ENCODE measurements around the gene TAF1D.
"Not testable (repeated sequence)": the region's sequence is repeated elsewhere in the genome, so short reads cannot be mapped to it uniquely, and the experiment has no call there.

Gene TAF1D, protein sequence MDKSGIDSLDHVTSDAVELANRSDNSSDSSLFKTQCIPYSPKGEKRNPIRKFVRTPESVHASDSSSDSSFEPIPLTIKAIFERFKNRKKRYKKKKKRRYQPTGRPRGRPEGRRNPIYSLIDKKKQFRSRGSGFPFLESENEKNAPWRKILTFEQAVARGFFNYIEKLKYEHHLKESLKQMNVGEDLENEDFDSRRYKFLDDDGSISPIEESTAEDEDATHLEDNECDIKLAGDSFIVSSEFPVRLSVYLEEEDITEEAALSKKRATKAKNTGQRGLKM

DNA sequence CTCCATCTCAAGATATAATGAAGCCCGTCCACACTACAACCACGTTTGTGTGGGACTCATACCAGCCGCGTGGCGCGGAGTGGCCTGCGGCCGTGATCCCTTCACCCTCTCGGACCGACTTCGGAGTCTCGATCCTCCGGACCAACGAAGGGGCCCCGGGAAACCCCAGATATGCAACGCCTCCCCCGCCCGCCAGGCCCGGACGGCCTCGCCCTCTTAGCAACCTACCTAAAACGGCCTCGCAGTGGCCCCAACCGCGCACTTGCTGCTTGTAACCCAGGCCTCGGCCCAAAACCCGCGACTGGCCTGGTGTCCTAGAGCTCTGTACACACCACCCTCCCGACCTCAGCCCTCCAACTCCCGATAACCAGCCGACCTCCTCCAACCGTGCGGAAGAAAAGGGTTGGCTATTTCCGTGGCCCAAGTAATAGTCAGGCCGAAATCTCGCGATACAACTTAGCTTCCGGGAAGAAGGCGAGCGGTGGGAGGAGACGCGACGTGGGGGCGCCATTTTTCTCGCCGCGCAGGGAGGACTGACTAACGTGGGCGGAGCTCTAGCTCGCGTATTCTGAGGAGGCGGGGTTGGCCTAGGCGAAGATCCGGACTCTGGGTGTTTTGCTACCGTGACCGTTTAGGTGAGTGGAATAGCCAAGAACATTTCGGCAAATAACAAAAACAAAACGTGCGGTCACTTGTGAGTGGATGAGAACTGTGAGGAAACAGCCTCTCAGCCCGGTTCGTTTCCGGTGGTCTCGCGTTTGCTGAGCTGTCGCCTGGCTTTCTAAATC lies at the start of gene TAF1D, which contains the start of gene C11orf54:
TAF1D (minus strand) TSS at position 402 of the 788 bp plus-strand sequence. CDS start 2,191 bp downstream, outside the sequence.
C11orf54 (plus strand) TSS at position 579 of the 788 bp plus-strand sequence. CDS start 5,722 bp downstream, outside the sequence.
- DNase-seq (ENCODE audit: low read depth in 3 of 3): peak; percentile 82 to 96 (median 91)

DNA sequence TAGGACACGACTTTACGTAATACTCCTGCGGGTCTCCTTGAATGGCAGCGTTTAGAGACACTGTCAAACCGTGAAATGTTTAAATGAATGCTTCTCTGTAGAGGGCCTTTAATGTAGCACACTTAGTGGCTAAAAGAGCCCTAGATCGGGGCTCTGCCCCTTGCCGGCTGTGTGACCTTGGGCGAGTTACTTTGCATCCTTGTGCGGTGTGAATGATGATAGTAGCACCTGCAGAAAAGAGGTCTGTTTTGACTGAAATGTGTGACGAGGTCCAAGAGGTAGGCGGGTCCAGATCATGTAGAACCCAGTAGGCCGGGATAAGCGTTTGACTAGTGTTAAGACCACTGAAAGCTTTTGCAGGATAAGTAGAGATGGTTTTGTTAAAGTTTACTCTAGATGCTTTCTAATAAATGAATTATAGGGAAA lies 43.7 kb upstream of the TAF1D start:
- peak in 1 of 3 experiments; percentile 9 for DNase-seq (ENCODE audit: low read depth in 3 of 3)

DNA sequence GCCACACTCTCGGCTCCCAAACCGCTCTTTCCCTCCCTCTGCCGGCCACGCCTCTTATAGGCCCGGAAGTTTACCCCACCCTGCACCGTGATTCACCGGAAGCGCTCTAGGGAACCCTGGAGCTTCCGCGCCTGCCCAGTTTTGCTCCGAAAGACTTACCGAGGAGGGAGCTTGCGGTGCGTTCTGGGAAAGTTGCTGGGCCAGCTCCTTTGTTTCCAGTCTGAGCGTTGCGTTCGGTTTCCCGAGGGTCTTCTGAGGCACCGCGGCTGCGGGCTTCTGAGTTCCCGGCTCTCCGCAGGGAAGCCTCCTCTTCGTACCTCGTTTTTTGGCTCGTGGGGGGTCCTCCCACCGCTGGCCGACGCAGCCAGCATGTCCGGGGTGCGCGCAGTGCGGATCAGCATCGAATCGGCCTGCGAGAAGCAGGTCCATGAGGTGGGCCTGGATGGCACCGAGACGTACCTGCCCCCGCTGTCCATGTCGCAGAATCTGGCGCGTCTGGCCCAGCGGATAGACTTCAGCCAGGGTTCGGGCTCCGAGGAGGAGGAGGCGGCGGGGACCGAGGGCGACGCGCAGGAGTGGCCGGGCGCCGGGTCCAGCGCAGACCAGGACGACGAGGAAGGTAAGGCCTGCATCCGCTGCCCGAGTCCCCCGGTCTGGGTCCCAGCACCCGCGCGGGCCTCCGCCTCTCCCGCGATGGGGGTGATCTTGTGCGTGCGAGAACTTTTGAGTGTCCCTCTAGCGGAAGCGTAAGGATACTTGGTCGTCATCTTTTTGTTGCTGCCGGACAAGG lies 43.0 kb upstream of the TAF1D start, which contains the start of gene MED17:
MED17 (plus strand) TSS at position 138 of the 790 bp plus-strand sequence; CDS start at position 370, 232 bp downstream.
- peak; percentile 74 to 80 (median 79) for DNase-seq (ENCODE audit: low read depth in 3 of 3)

DNA sequence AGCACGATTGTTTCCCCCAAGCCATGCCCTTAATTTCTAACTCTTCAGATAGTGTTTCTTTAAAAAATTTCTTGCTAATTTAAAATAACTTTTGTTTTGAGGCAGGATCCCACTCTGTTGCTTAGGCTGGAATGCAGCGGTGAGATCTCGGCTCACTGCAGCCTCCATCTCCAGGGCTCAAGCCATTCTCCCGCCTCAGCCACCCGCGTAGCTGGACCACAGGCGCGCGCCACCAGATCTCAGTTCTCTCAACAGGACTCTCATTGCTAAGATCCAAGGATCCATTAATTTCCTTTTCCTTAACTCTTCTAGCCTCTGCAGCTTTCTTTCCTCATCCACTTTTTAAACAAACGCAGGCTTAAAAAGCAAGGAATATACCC lies 42.5 kb upstream of the TAF1D start:
- no peak for DNase-seq (ENCODE audit: low read depth in 3 of 3)

DNA sequence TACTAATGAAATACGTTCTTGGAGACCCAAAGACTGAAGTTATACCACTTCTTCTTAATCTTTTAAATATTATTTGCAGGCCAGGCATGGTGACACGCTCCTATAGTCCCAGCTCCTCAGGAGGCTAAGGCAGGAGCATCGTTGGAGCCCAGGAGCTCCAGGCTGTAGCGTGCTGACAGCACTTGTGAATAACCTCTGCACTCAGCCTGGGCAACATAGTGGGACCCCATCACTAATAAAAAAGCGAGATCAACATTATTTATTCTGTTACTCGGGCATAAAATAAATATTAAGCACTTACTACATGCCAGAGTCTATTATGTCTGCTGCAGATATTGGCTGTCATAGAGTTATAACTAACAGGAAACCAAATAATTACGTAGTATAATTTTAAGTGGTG lies 42.1 kb upstream of the TAF1D start:
- DNase-seq (ENCODE audit: low read depth in 3 of 3): no peak

DNA sequence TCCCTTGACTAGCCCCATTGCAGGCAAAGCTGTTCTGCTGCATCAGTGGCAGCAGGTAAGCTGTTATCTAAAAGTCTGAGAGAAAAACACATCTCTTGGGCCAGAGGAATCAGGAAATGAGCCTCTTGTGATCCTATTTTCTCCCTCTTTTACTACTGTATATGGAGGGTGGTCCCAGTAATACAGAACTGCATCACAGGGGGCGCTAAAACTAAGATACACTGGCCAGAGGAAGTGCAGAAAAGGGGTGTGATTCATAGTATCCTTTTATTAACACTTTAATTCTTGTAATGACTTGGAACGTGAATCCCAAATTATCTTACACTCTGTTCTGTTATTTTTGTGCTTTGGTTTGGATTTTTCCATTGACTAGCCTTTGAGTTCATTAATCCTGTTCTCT lies 34.0 kb upstream of the TAF1D start:
- no peak for DNase-seq (ENCODE audit: low read depth in 3 of 3)

DNA sequence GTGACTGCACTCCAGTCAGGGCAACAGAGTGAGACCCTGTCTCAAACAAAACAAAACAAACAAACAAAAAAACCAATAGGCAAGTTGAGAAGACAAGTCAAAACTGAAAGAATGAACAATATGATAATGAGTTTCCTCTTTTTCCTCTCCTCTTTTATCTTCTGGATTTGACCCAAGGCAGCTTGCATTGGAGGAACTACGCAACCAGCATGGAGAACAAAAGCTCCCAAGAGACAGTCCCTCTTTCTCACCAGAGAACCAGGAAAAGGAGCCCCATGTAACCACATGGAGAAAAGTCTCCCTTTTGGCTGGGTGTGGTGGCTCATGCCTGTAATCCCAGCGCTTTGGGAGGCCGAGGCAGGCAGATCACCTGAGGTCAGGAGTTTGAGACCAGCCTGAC lies 33.3 kb upstream of the TAF1D start:
- DNase-seq (ENCODE audit: low read depth in 3 of 3): not testable (repeated sequence)

DNA sequence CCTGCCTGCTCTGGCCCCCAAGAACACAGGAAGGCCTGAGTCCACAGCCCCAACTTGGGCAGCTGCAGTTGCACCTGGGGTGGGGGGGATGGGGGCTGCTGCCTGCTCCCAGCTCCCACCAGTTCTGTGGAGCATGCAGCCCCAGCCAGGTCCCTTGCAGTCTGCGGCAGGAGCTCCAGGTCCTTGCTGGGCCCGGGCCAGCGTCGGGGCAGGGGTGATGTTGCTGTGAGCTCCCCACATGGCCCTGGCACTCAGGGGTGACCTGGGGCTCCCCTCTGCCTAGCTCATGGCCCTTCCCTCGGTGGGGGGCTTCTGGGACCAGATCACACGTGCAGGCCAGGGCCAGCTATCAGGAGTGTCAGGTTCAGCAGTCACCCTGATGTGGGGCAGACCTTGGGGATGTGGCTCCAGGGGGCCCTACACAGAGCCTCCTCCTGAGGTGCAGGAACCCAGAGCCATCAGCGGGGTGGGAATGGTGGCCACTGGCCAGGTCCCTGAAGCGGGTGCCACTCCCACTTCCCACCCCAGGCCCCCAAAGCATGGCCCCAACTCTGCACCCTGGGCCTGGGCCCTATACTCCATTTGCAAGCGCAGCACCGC lies 32.4 kb upstream of the TAF1D start:
- no peak for DNase-seq (ENCODE audit: low read depth in 3 of 3)

DNA sequence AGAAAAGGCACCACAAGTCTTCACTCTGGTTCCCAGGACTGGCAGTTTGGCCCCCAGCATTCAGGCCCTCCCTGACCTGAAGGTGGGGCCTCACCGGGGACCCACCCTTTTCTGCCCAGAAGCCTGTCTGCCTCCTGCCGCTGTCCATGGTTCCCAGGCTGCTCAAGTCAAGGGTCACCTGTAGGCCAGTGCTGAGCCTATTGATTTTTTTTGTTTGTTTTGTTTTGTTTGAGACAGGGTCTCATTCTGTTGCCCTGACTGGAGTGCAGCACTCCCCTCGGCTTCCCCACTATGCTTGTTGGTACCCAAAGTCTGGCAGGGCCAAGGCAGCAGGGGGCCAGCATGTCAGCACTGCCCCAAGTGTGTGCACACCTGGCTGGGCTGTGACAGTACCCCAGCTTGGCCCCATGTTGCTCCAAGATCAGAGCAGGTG lies 31.8 kb upstream of the TAF1D start:
- DNase-seq (ENCODE audit: low read depth in 3 of 3): no peak

DNA sequence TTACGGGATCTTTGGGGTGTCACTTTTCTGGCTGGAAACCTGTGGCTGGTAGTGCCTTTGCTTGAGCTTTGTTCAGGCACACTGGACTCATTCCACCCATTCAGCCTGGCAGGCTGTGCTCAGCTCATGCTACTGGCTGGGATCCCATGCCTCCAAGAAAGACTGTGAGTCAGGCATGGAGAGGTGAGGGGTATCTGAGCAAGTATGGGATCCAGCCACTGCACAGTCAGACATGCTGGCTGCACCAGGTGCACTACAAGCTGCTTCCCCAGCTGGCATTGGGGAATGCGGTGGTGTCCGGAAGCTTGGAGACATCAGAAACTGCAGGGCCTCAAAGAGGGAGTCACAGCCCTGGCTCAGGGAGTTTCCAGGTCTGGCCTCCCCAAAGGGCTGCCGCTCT lies 30.8 kb upstream of the TAF1D start:
- no peak for DNase-seq (ENCODE audit: low read depth in 3 of 3)

DNA sequence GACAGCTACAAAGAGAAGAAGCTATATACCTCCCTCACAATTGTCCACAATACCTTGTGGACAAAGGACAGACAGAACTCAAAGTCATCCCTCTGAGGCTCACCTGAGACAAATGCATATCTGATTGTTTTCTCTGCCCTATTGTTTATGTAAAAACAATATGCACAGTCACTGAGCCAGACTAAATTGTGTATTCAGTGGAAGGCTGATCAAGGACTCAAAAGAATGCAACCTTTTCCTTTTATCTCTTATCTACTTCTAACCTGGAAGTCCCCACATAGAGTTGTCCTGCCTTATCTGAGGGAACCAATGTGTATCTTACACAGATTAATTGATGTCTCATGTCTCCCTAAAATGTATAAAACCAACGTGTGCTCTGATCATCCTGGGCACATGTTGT lies 28.9 kb upstream of the TAF1D start:
- no peak for DNase-seq (ENCODE audit: low read depth in 3 of 3)

DNA sequence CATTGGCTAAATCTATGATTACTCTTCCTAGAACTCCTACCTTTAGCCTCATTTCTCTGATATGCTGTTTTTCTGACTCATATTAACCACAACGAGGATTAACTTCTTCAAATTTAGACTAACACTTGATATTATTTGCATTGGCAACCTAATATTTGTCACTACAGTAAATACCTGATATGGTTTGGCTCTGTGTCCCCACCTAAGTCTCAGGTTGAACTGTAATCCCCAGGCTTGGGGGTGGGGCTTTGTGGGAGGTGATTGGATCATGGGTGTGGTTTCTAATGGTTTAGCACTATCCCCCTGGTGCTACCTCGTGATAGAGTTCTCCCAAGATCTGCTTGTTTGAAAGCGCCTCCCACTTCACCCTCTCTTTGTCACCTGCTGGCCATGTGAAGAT lies 25.7 kb upstream of the TAF1D start:
- DNase-seq (ENCODE audit: low read depth in 3 of 3): no peak

DNA sequence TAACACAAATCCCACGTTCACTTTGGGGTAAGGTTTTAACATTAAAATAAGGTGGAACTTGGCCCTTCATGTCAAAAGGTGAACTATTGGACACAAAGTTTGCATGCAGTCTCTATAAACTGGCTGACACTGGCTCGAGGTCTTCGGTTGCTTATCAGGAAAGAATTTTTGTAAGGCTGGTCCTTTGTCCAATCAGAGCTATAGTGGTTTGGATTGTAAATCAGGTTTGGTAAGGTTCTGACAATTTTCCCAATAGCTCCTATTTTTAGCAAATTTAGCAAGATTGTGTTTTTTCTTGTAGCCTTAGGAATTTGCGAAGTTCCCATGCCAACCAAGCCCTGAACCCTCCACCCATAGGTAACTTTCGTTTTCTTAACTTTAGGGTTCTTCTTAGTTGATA lies 25.2 kb upstream of the TAF1D start:
- no peak for DNase-seq (ENCODE audit: low read depth in 3 of 3)

DNA sequence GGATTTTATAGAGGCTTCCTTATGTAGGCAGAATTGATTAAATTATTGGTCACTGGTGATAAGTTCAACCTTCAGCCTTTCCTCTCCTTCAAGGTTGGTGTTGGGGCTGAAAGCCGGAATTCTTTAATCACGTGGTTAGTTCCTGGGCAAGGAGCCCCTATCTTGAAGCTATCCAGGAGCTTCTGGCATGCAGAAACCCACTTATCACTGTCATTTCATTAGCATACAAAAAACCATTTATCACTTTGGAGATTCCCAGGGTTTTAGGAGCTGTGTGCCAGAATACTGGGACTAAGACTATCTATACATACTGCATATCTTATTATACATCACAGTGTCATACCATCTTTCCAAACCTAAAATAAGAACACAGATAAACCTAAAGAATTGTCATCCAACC lies 24.3 kb upstream of the TAF1D start:
- no peak for DNase-seq (ENCODE audit: low read depth in 3 of 3)

DNA sequence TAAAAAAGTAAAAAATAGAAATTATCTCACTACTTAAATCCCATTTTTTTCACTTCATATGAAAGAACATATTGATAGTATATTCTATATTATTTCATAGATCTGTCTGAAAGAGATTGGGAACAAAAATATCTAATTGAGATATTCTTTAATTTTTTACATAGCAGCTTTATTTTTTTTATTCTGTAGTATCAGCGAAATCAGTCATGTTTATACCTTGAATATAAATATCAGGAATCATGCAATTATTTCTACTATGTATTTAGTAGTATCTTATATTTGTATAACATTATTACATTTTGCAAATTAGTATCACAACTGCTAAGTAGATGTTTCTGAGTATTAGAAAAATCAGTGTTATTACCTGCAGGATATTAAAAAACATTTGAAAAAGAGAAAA lies 20.6 kb upstream of the TAF1D start:
- no peak for DNase-seq (ENCODE audit: low read depth in 3 of 3)

DNA sequence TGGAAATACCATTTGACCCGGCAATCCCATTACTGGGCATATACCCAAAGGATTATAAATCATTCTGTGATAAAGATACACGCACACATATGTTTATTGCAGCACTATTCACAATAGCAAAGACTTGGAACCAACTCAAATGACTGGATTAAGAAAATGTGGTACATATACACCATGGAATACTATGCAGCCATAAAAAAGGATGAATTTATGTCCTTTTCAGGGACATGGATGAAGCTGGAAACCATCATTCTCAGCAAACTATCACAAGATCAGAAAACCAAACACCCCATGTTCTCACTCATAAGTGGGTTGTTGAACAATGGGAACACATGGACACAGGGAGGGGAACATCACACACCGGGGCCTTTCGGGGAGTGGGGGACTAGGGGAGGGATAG lies 17.8 kb upstream of the TAF1D start:
- not testable (repeated sequence) for DNase-seq (ENCODE audit: low read depth in 3 of 3)

DNA sequence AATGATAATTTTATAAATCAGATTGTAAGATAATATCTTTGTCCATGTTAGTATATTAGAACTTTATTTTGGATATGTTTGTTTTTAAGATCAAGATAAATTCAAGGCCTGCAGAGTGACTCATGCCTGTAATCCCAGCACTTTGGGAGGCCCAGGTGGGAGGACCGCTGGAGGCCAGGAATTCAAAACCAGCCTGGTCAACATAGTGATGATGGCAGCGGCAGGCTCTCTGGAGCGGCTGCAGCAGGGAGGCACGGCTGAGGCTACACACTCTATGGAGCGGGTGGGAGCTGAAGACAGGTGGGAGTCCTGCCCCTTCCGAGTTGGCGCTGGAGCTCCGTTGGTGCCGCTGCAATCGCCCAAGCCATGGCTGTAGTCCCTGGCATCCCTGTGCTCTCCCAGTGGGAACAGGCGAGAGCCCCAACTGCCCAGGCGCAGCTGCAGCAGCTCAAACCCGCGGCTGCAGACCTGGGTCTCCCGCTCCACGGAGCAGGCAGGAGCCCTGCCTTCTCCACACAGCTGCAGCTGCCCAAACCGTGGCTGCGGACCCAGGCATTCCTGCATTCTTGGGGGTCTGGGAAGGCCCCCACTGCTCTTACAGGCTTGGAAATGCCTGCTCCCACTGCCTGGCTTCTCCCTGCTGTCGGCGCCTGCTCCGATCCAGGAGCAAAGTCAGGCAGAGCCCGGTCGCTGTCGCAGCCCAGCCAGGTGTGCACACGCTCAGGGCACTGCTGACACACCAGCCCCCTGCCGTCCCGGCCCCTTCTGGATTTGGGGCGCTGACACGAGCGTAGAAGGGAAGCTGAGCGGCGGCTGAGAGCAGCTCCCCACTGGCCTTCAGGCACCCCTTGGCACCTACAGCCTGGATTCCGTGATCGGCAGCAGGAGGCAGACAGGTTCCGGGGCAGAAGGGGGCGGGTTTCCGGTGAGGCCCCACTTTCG lies 16.9 kb upstream of the TAF1D start:
- no peak for DNase-seq (ENCODE audit: low read depth in 3 of 3)

DNA sequence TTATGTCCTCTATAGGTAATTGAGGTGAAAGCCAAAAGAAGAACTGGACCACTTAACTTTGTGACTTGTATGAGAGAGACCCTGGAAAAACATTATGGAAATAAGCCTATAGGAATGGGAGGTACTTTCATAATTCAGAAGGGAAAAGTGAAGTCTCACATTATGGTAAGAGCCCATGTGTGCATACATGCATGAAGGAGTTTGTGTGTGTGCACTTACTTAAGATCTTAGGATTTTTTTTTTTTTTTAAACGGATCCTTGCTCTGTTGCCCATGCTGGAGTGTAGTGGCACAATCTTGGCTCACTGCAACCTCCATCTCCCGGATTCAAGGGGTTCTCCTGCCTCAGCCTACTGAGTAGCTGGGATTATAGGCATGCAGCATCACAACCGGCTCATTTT lies 16.0 kb upstream of the TAF1D start:
- DNase-seq (ENCODE audit: low read depth in 3 of 3): no peak

DNA sequence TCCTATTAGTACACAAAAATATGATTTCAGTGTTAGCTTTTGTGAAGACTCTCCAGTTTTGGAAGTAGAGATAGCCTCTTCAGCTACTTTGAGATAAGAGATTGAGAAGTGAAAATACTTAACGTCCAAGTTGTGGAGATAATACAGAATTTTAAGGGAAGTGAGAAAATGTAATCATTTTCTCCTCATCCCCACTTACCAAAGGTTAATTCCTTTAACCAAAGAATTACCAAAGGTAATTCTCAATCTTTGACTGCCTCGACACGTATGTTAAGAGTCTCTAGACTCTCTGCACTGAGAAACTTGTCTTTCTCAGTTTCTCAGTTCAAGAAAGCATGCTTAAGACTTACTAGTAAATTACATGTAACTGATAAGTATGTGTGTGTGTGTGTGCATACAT lies 15.5 kb upstream of the TAF1D start:
- no peak for DNase-seq (ENCODE audit: low read depth in 3 of 3)

DNA sequence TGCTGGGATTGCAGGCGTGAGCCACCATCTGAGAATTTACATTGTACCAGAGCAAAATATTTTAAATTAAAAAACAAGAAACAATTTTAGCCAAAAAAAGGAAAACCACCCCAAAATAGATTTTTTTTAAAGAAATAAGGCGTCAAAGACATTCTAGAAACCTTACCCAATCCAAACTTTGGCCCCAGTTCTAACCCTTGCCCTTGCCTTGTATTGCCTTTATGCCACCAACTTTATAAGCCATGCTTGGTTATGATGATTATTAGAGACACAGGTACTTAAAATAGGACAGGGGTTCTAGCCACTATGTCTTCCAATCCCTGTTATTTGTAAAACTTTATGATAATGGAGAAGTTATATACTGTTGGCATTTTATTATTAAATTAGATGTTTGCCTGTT lies 11.9 kb upstream of the TAF1D start:
- no peak for DNase-seq (ENCODE audit: low read depth in 3 of 3)

DNA sequence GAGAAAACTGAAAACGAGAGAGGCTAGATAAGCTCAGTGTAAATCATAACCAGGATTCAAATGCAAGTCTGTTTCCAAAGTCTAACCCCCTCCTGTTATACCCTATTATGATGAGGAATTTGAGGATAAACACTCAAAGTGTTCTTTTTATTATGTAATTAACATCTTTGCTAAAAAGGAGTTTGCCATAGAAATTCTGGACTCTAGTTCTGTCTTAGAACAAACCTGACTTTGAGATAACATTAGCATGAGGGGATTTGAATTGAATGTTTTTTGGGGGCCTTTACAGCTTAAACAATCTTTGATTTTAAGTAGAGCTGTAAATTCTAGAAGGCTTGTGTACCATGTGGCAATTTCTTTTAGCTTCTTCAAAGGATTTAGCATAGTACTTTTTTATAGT lies 9.7 kb upstream of the TAF1D start:
- no peak for DNase-seq (ENCODE audit: low read depth in 3 of 3)

Measured in stimulated activated CD4-positive, alpha-beta T cell treated with anti-CD3 and anti-CD28 coated beads, TNF-alpha, amount 100 ng/mL, for 4 hours (primary cell).